D341Med (cell line): Measurements from ENCODE around the gene OST4.

Experiments used
- DNase-seq: peaks from one replicate; pipeline ENCODE4 v3.0.0; 2012; ENCODE audit warnings: low spot score

Gene OST4

DNA sequence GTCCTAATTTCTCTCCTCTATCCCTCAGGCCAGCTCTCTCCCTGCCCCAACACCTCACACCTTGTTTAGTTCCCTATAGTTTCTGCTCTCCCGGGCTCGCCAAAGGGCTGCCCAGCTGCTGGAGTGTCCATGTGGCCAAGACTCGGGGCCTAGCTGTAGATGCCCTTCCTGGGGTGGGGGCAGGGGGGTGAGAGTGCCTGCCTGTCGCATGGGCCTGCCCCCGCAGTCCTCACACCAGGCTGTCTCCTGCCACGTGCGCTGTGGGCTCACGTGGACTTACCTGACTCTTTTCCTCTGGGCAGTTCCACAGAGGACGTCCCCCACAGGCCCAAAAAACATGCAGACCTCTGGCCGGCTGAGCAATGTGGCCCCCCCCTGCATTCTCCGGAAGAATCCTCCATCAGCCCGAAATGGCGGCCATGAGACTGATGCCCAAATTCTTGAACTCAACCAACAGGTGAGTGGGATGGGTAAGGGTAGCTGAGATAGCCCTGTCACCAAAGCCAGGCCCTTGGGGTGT is 46.1 kb downstream of the OST4 start:
- no peak for DNase-seq

DNA sequence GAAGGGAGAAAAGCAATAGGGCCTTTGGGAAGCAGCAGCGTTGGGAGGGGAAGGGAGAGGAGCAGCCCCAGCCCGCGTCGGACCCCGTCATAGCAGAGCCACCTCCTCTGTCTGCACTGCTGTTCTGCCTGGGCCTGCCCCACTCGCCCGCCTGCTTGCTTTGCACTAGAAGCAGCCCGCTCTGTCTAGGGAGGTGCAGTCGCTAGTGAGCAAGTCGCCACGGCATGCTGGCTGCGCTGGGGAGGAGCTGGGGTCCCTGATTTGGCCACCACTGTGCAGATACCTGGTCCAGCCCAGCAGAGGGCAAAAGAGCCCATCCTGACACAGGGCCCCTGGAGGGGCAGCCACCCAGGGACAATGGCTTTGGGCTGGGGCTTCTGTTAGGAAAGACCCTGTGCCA is 46.6 kb downstream of the OST4 start:
- DNase-seq: no peak

DNA sequence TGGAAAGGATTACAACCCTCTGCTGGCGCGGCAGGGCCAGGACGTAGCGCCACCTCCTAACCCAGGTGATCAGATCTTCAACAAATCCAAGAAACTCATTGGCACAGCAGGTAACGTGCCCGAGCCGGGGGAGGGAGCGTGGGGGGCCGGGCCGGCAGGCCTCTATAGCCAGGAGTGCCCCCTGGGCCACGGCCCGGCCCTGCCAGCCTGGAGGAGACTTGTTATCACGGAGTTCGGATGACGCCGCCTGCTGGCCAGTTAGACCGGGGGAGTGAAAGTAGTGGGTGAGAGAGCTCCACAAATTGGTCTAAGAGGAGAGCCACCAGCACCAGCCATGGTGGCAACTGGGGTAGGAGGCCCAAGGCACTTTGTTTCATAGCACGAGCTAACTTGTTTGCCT is 47.3 kb downstream of the OST4 start:
- no peak for DNase-seq

- DNase-seq: no peak
Observed at GRCh38 chr2:27023740-27024139, 47.7 kb downstream of the OST4 start.

DNA sequence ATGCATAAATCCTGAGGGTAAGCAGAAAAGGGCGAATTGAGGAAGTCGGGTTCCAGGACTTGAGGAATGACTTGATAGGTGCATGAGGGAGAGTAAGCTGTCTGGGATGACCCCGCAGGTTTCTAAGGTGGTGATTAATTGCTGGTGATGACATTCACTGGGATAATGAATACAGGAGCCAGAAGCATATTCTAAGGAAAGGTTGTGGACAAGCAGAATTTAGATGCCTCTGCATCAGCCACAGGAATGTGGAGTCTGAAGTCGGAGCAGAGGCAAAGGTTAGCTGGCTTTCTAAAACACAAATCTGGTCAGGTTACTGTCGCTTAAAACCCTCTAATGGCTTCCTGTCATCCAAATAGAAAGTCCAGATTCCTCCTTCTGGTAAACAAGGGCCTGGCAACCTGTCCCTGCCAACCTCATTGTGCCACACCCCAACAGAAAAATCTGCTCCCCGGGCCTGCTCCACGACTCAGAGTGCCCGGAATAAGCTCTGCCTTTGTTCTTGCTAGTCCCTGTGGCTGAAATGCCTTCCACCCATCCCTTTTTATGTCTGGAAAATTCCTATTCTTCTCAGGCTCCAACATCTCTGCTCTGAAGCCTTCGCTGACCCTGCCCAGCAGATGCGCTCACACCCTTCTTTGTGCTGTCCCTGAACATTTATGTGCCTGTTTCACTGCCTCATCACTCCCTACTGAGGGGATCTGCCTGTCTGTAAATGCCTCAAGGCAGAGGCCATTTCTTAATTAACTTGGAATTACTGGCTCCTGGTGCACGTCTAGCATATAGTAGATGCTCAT is 50.0 kb downstream of the OST4 start:
- DNase-seq: no peak
